Measurements from ENCODE around the gene SH3PXD2A. TPM values are rescaled to one million over a fixed set of nuclear protein-coding genes. Genes with fewer than 3 reads are reported as not detected.

Gene SH3PXD2A
- total RNA-seq, 1 experiment from 2014 or later, result 13.2 TPM

DNA sequence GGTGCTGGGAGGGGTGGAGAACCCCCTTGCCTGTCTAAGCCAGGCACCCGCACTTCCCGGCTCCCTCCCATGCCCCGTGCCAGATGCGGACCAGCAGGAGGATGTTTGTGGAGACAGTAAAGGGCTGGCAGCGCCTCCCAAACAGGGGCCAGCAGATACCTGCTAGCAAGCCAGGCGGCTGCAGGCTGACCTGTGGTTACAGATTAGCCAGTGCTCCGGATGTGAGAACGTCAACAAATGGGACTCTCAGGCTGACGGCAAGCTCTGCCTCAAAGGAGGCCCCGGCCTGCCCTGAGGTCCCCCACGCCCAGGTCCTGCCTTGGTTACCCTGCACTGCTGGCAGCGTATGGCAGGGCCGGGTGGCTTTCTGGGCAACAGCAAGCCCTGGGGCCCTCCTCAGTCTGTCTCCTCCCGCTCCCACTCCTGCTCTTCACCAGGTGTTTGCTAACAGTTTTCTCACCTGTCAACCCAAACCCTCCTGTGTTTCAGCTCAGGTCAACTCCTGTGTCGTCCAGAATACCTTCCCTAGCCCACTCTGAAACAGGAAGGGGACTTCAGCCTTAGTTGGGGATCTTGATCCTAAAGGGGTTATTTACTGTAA is 276.5 kb downstream of the SH3PXD2A start:
- DNase-seq (ENCODE audit: unreplicated experiment), result no peak
- intact Hi-C loops (cut with micrococcal nuclease), result no loop called here
- ChIA-PET CTCF (interaction anchor here (0.6 to 1.3 kb wide), 3 partner anchors 14 to 161 kb away, joined by 3 read pairs; no protein-coding TSS in a partner anchor), POLR2A (no interaction called here)
- no peak overlapping the region for H3K27ac Mint-ChIP-seq (ENCODE audit: low read depth, unreplicated experiment)
- H3K27me3 Mint-ChIP-seq (ENCODE audit: insufficient read depth, unreplicated experiment), result peaks cover 5% of the 10 kb centered on the region
- H3K4me3 Mint-ChIP-seq (ENCODE audit: unreplicated experiment), result no peak overlapping the region
- no TSS peak for BruUV-seq (replicated peaks)
- no peaks in the 10 kb centered on the region for H3K36me3 Mint-ChIP-seq (ENCODE audit: insufficient read depth, unreplicated experiment)
- no peaks in the 10 kb centered on the region for H3K9me3 Mint-ChIP-seq (ENCODE audit: unreplicated experiment)
- TF ChIP-seq, protein P1, sequence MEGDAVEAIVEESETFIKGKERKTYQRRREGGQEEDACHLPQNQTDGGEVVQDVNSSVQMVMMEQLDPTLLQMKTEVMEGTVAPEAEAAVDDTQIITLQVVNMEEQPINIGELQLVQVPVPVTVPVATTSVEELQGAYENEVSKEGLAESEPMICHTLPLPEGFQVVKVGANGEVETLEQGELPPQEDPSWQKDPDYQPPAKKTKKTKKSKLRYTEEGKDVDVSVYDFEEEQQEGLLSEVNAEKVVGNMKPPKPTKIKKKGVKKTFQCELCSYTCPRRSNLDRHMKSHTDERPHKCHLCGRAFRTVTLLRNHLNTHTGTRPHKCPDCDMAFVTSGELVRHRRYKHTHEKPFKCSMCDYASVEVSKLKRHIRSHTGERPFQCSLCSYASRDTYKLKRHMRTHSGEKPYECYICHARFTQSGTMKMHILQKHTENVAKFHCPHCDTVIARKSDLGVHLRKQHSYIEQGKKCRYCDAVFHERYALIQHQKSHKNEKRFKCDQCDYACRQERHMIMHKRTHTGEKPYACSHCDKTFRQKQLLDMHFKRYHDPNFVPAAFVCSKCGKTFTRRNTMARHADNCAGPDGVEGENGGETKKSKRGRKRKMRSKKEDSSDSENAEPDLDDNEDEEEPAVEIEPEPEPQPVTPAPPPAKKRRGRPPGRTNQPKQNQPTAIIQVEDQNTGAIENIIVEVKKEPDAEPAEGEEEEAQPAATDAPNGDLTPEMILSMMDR (IDR thresholded peaks at IDR 0.05; ENCODE audit: unreplicated experiment), result no peak
- no peaks in the 10 kb centered on the region for H3K4me1 Mint-ChIP-seq (ENCODE audit: insufficient read depth, unreplicated experiment)

DNA sequence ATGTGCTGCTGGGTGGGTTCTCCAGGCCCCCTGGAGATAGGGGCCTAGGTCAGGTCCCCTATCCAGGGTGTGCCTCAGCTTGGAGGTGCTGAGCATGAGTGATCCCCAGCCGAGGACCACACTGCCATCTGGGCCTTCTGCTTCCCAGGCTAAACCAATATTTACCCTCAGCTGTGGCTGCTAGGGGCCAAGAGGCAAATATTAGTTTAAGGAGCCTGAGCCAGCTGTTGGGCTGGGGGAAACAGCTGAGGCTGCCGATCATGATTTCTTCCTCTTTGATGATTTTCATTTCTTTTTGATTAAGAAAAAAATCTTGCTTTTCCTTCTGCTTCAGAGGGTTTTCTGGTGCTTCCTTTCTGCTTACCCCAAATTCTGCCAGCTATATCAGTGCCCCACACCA is 278.5 kb downstream of the SH3PXD2A start:
- Mint-ChIP-seq H3K4me3 (ENCODE audit: unreplicated experiment) (no peak overlapping the region), H3K9me3 (ENCODE audit: unreplicated experiment) (no peaks in the 10 kb centered on the region), H3K36me3 (ENCODE audit: insufficient read depth, unreplicated experiment) (no peaks in the 10 kb centered on the region), H3K27me3 (ENCODE audit: insufficient read depth, unreplicated experiment) (peaks cover 12% of the 10 kb centered on the region), H3K27ac (ENCODE audit: low read depth, unreplicated experiment) (no peak overlapping the region), H3K4me1 (ENCODE audit: insufficient read depth, unreplicated experiment) (no peaks in the 10 kb centered on the region)
- no TSS peak for BruUV-seq (replicated peaks)
- intact Hi-C loops (cut with micrococcal nuclease), result no loop called here
- ChIA-PET CTCF (interaction anchor here (0.7 to 2.5 kb wide), 4 partner anchors 13 to 157 kb away, joined by 3 to 12 read pairs (median 4); no protein-coding TSS in a partner anchor), POLR2A (no interaction called here)
- TF ChIP-seq, protein P1 (IDR thresholded peaks at IDR 0.05; ENCODE audit: unreplicated experiment), result no peak
- no peak for DNase-seq (ENCODE audit: unreplicated experiment)

DNA sequence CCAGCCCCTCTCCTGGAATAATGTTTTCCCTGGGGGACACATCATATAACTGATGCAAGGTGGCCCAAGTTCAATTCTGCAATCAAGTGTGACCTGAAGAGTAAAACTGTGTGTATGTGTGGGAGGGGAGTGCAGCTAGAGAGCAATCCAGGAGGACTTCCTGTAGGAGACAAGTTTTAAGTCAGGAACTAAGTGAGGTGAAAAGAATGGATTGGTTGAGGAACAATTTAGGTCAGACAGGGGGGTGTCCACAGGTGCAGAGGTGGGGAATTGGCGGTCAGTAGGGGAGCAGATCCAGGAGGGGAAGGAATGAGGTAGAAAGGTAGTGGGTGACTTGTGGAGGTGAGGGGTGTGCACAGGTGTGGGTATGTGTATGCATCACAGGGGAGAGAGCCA is 279.3 kb downstream of the SH3PXD2A start:
- ChIA-PET CTCF (interaction anchor here (0.6 to 2.5 kb wide), 2 partner anchors 12 to 153 kb away, joined by 3 to 12 read pairs; no protein-coding TSS in a partner anchor), POLR2A (no interaction called here)
- TF ChIP-seq, protein P1 (IDR thresholded peaks at IDR 0.05; ENCODE audit: unreplicated experiment), result no peak
- H3K4me3 Mint-ChIP-seq (ENCODE audit: unreplicated experiment), result no peak overlapping the region
- H3K27ac Mint-ChIP-seq (ENCODE audit: low read depth, unreplicated experiment), result no peak overlapping the region
- no peaks in the 10 kb centered on the region for H3K36me3 Mint-ChIP-seq (ENCODE audit: insufficient read depth, unreplicated experiment)
- H3K4me1 Mint-ChIP-seq (ENCODE audit: insufficient read depth, unreplicated experiment), result no peaks in the 10 kb centered on the region
- DNase-seq (ENCODE audit: unreplicated experiment), result no peak
- no peaks in the 10 kb centered on the region for H3K9me3 Mint-ChIP-seq (ENCODE audit: unreplicated experiment)
- no TSS peak for BruUV-seq (replicated peaks)
- intact Hi-C loops (cut with micrococcal nuclease), result no loop called here
- peaks cover 12% of the 10 kb centered on the region for H3K27me3 Mint-ChIP-seq (ENCODE audit: insufficient read depth, unreplicated experiment)

DNA sequence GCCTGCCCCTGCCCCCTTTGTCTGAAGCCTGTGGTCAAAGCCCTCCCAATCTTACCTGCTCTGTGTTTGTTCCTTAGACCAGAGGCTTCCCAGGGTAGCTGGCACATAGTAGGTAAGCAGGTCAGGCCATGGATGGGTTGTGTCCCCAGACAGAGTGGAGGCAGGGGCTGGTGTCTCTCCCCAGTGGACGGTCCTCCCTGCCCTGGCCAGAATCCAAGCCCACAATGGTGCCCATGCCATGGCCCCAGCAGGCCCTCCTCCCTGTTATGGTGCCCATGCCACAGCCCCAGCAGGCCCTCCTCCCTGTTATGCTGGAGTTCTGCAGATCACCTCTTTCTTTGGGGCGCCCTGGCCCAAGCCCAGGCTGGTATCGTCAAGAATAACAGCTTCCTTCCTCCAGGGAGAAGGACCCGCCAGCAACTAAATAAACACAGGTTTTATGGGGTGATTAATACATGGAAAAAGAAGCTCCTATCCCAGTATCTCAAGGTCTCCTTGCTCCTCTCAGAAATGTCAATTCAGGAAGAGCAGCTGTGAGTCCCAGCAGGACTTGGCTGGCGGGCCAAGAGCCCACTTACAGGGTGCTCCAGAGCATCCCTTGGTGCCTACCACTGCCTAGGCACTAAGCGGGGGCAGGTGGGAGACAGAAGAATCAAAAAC is 279.8 kb downstream of the SH3PXD2A start:
- peaks cover 12% of the 10 kb centered on the region for H3K27me3 Mint-ChIP-seq (ENCODE audit: insufficient read depth, unreplicated experiment)
- DNase-seq (ENCODE audit: unreplicated experiment), result no peak
- BruUV-seq (replicated peaks), result no TSS peak
- no peaks in the 10 kb centered on the region for H3K4me1 Mint-ChIP-seq (ENCODE audit: insufficient read depth, unreplicated experiment)
- POLR2A ChIA-PET, result no interaction called here
- H3K27ac Mint-ChIP-seq (ENCODE audit: low read depth, unreplicated experiment), result no peak overlapping the region
- TF ChIP-seq, protein P1 (IDR thresholded peaks at IDR 0.05; ENCODE audit: unreplicated experiment), result no peak
- intact Hi-C loops (cut with micrococcal nuclease), result no loop called here
- H3K36me3 Mint-ChIP-seq (ENCODE audit: insufficient read depth, unreplicated experiment), result no peaks in the 10 kb centered on the region
- H3K4me3 Mint-ChIP-seq (ENCODE audit: unreplicated experiment), result no peak overlapping the region
- CTCF ChIA-PET, result interaction anchor here (0.6 to 2.5 kb wide), 2 partner anchors 11 to 152 kb away, joined by 3 to 12 read pairs; no protein-coding TSS in a partner anchor
- H3K9me3 Mint-ChIP-seq (ENCODE audit: unreplicated experiment), result no peaks in the 10 kb centered on the region

Measured in MCF 10A (cell line).